GM12878 (cell line): Measurements from ENCODE around the gene RNF220. TPM values are rescaled to one million over a fixed set of nuclear protein-coding genes. Genes with fewer than 3 reads are reported as not detected.

Experiments
- BHLHE40 ChIP-seq, 2 experiments: fragments of 450-650 bp in 1 of 2; IDR thresholded peaks; 2 replicates each; pipeline ENCODE4 v1.6.1; 2011 to 2017; ENCODE audit warnings: low read depth in 2 of 2, borderline replicate concordance in 1 of 2, improper control_type of control experiment in 1 of 2, low read length in 1 of 2, mild to moderate bottlenecking in 1 of 2
- BRCA1 ChIP-seq: IDR thresholded peaks from 2 replicates; pipeline ENCODE4 v1.6.1; 2011; ENCODE audit warnings: low read depth, low read length, improper control_type of control experiment
- HCFC1 ChIP-seq: fragments of 150-350 bp; IDR thresholded peaks from 2 replicates; pipeline ENCODE4 v1.6.1; 2014; ENCODE audit warnings: low read length
- RB1 ChIP-seq: fragments of 450-650 bp; formaldehyde crosslinking; IDR thresholded peaks from 2 replicates; pipeline ENCODE4 v1.6.1; 2017; ENCODE audit warnings: mild to moderate bottlenecking, borderline replicate concordance
- SREBF1 ChIP-seq: IDR thresholded peaks from 2 replicates; pipeline ENCODE4 v1.6.1; 2012; ENCODE audit warnings: mild to moderate bottlenecking, low read length
- SUZ12 ChIP-seq: fragments of 200-600 bp; sonication (generic); IDR thresholded peaks from one replicate; pipeline ENCODE4 v1.6.1; 2018; ENCODE audit warnings: antibody characterized with exemption, mild to moderate bottlenecking; ENCODE audit not compliant: unreplicated experiment
- polyA plus RNA-seq, 11 experiments: library from polyadenylated mRNA; depleted of rRNA in 4 of 11; unstranded in 6 of 11; stranded (reverse) in 5 of 11; fragments of >200 nt; fragmentation: Nextera tagmentation in 4 of 11; fragmentation: Illumina TruSeq in 1 of 11; extraction: Ambion mirVana in 4 of 11; extraction: Trizol in 1 of 11; gene quantifications; 1 replicate in 1 of 11; 2 replicates in 10 of 11; pipeline versions ENCODE4 v1.2.1 to v1.2.3, GENCODE V29; 2011 to 2016; ENCODE audit warnings: inconsistent platforms in 2 of 11, missing spikeins in 2 of 11, low read depth in 1 of 11
- total RNA-seq, 4 experiments: library from RNA; depleted of rRNA in 3 of 4; stranded (reverse); fragments of >200 nt in 3 of 4; fragmentation: Illumina TruSeq in 1 of 4; extraction: Trizol in 1 of 4; gene quantifications; 2 replicates each; pipeline versions ENCODE4 v1.2.1 to v1.2.3, GENCODE V29; 2013 to 2021
- TF ChIP-seq, protein P1 (sequence below): fragments of 450-650 bp; IDR thresholded peaks from 2 replicates; pipeline ENCODE4 v1.6.1; 2017; ENCODE audit warnings: mild to moderate bottlenecking, moderate library complexity
- TF ChIP-seq, protein P2 (sequence below): IDR thresholded peaks from 2 replicates; pipeline ENCODE4 v1.6.1; 2011; ENCODE audit warnings: mild to moderate bottlenecking, low read depth, low read length, moderate library complexity; ENCODE audit not compliant: insufficient replicate concordance
- TF ChIP-seq, protein P3 (sequence below): fragments of 450-650 bp; conservative IDR thresholded peaks from 2 replicates; pipeline ENCODE4 v1.6.1; 2017; ENCODE audit warnings: mild to moderate bottlenecking, moderate library complexity
- TF ChIP-seq, protein P4 (sequence below): fragments of 450-650 bp; IDR thresholded peaks from 2 replicates; pipeline ENCODE4 v1.6.1; 2018; ENCODE audit warnings: borderline replicate concordance, mild to moderate bottlenecking; ENCODE audit not compliant: partially characterized antibody
- TF ChIP-seq, protein P5 (sequence below): IDR thresholded peaks from 2 replicates; pipeline ENCODE4 v1.6.1; 2012; ENCODE audit warnings: improper control_type of control experiment, low read depth, low read length; ENCODE audit not compliant: insufficient replicate concordance

The RNF220 gene
- total and polyA plus RNA-seq, 10 of the 15 experiments (the other 5 are each of a cell fraction or from before 2014, with no cell fraction given), result 4.6 to 84.1 (median 53.7) TPM

DNA sequence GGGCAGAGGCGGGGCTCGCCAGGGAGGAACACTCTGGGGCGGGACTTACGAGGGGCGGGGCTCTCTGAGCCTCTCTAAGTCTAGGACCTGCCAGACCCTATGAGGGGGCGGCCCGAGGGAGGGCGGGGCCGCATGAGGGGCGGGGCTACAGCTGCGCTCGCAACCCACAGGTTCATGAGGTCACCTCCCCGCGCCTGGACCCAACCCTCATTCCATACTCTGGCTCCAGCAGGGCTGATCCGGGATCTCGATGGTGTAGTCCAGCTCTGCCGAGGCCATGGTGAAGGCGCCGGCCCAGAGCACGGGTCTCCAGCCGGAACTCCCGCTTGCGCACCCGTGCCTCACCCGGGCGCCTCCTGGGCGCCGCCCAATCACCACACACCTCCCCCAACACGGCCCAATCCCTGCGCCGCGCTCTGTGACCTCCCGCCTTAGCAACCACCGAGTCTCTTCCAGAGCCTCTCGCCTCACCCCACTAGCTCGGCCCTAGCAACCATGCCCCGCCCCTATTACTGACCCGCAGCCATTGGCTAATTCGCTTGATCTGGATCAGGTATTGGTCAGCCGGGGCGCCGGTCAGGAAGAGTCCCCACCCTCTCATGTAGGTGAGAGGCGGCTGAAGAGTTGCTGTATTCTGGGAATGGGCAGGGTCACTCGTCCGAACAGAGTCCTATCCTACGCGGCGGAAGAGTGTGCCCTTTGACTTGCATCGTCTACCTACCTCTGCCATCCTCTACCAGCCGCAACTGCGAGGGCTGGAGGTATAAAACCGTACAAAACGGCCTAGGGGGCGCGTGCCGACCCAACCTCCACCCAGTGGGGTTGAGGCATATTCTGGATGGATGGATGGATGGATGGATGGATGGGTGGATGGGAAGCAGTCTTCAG, 269.3 kb downstream of the RNF220 start, which contains the start of the genes ARMH1 and TMEM53 (continued):
- TF ChIP-seq, protein P1, sequence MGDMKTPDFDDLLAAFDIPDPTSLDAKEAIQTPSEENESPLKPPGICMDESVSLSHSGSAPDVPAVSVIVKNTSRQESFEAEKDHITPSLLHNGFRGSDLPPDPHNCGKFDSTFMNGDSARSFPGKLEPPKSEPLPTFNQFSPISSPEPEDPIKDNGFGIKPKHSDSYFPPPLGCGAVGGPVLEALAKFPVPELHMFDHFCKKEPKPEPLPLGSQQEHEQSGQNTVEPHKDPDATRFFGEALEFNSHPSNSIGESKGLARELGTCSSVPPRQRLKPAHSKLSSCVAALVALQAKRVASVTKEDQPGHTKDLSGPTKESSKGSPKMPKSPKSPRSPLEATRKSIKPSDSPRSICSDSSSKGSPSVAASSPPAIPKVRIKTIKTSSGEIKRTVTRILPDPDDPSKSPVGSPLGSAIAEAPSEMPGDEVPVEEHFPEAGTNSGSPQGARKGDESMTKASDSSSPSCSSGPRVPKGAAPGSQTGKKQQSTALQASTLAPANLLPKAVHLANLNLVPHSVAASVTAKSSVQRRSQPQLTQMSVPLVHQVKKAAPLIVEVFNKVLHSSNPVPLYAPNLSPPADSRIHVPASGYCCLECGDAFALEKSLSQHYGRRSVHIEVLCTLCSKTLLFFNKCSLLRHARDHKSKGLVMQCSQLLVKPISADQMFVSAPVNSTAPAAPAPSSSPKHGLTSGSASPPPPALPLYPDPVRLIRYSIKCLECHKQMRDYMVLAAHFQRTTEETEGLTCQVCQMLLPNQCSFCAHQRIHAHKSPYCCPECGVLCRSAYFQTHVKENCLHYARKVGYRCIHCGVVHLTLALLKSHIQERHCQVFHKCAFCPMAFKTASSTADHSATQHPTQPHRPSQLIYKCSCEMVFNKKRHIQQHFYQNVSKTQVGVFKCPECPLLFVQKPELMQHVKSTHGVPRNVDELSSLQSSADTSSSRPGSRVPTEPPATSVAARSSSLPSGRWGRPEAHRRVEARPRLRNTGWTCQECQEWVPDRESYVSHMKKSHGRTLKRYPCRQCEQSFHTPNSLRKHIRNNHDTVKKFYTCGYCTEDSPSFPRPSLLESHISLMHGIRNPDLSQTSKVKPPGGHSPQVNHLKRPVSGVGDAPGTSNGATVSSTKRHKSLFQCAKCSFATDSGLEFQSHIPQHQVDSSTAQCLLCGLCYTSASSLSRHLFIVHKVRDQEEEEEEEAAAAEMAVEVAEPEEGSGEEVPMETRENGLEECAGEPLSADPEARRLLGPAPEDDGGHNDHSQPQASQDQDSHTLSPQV, result no peak
- TF ChIP-seq, protein P2, sequence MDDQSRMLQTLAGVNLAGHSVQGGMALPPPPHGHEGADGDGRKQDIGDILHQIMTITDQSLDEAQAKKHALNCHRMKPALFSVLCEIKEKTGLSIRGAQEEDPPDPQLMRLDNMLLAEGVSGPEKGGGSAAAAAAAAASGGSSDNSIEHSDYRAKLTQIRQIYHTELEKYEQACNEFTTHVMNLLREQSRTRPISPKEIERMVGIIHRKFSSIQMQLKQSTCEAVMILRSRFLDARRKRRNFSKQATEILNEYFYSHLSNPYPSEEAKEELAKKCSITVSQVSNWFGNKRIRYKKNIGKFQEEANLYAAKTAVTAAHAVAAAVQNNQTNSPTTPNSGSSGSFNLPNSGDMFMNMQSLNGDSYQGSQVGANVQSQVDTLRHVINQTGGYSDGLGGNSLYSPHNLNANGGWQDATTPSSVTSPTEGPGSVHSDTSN, result peak; percentile 99
- TF ChIP-seq SUZ12 (no peak), HCFC1 (peak; percentile 36; the same call in 1 of the 2 replicates), RB1 (no peak), BHLHE40 (IDR thresholded peaks at IDR 0.05; ENCODE audit: borderline replicate concordance in 1 of 2, low read depth in 2 of 2, low read length in 1 of 2) (peak; percentile 87 to 97), SREBF1 (no peak), BRCA1 (no peak)
- TF ChIP-seq, protein P3, sequence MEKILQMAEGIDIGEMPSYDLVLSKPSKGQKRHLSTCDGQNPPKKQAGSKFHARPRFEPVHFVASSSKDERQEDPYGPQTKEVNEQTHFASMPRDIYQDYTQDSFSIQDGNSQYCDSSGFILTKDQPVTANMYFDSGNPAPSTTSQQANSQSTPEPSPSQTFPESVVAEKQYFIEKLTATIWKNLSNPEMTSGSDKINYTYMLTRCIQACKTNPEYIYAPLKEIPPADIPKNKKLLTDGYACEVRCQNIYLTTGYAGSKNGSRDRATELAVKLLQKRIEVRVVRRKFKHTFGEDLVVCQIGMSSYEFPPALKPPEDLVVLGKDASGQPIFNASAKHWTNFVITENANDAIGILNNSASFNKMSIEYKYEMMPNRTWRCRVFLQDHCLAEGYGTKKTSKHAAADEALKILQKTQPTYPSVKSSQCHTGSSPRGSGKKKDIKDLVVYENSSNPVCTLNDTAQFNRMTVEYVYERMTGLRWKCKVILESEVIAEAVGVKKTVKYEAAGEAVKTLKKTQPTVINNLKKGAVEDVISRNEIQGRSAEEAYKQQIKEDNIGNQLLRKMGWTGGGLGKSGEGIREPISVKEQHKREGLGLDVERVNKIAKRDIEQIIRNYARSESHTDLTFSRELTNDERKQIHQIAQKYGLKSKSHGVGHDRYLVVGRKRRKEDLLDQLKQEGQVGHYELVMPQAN, result 0 out of 2 replicates have a peak, but pooled peaks have one; percentile 41
- TF ChIP-seq, protein P4, sequence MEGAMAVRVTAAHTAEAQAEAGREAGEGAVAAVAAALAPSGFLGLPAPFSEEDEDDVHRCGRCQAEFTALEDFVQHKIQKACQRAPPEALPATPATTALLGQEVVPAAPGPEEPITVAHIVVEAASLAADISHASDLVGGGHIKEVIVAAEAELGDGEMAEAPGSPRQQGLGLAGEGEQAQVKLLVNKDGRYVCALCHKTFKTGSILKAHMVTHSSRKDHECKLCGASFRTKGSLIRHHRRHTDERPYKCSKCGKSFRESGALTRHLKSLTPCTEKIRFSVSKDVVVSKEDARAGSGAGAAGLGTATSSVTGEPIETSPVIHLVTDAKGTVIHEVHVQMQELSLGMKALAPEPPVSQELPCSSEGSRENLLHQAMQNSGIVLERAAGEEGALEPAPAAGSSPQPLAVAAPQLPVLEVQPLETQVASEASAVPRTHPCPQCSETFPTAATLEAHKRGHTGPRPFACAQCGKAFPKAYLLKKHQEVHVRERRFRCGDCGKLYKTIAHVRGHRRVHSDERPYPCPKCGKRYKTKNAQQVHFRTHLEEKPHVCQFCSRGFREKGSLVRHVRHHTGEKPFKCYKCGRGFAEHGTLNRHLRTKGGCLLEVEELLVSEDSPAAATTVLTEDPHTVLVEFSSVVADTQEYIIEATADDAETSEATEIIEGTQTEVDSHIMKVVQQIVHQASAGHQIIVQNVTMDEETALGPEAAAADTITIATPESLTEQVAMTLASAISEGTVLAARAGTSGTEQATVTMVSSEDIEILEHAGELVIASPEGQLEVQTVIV, result peak; percentile 85
- TF ChIP-seq, protein P5, sequence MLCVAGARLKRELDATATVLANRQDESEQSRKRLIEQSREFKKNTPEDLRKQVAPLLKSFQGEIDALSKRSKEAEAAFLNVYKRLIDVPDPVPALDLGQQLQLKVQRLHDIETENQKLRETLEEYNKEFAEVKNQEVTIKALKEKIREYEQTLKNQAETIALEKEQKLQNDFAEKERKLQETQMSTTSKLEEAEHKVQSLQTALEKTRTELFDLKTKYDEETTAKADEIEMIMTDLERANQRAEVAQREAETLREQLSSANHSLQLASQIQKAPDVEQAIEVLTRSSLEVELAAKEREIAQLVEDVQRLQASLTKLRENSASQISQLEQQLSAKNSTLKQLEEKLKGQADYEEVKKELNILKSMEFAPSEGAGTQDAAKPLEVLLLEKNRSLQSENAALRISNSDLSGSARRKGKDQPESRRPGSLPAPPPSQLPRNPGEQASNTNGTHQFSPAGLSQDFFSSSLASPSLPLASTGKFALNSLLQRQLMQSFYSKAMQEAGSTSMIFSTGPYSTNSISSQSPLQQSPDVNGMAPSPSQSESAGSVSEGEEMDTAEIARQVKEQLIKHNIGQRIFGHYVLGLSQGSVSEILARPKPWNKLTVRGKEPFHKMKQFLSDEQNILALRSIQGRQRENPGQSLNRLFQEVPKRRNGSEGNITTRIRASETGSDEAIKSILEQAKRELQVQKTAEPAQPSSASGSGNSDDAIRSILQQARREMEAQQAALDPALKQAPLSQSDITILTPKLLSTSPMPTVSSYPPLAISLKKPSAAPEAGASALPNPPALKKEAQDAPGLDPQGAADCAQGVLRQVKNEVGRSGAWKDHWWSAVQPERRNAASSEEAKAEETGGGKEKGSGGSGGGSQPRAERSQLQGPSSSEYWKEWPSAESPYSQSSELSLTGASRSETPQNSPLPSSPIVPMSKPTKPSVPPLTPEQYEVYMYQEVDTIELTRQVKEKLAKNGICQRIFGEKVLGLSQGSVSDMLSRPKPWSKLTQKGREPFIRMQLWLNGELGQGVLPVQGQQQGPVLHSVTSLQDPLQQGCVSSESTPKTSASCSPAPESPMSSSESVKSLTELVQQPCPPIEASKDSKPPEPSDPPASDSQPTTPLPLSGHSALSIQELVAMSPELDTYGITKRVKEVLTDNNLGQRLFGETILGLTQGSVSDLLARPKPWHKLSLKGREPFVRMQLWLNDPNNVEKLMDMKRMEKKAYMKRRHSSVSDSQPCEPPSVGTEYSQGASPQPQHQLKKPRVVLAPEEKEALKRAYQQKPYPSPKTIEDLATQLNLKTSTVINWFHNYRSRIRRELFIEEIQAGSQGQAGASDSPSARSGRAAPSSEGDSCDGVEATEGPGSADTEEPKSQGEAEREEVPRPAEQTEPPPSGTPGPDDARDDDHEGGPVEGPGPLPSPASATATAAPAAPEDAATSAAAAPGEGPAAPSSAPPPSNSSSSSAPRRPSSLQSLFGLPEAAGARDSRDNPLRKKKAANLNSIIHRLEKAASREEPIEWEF, result no peak
